Liver (tissue), 9 donors: ENCODE measurements around the gene FCGBP. TPM values are rescaled to one million over a fixed set of nuclear protein-coding genes. Genes with fewer than 3 reads are reported as not detected.

Experiments
- DNase-seq: peaks from one replicate; pipeline ENCODE4 v3.0.0-alpha.2; 2017; ENCODE audit warnings: low spot score
- H3K27ac ChIP-seq, 2 donors: one replicate each; pipeline ENCODE4 v1.7.0; 2013; ENCODE audit warnings: inconsistent platforms in 2 of 2, low read length in 2 of 2, control low read depth in 1 of 2, low read depth in 1 of 2, mild to moderate bottlenecking in 1 of 2
- H3K27me3 ChIP-seq, 4 donors: one replicate each; pipeline versions ENCODE4 v1.6.1 to v1.7.0; 2013; ENCODE audit warnings: low read length in 3 of 4, inconsistent platforms in 1 of 4, mild to moderate bottlenecking in 1 of 4, moderate library complexity in 1 of 4; ENCODE audit not compliant: control insufficient read depth in 4 of 4, insufficient read depth in 4 of 4
- H3K36me3 ChIP-seq, 4 donors: one replicate each; pipeline versions ENCODE4 v1.6.1 to v1.7.0; 2013; ENCODE audit warnings: low read length in 3 of 4, mild to moderate bottlenecking in 3 of 4, low read depth in 1 of 4, moderate library complexity in 1 of 4; ENCODE audit not compliant: control insufficient read depth in 4 of 4, insufficient read depth in 3 of 4
- H3K4me1 ChIP-seq, 4 donors: one replicate each; pipeline versions ENCODE4 v1.6.1 to v1.7.0; 2013; ENCODE audit warnings: low read length in 3 of 4, mild to moderate bottlenecking in 3 of 4, moderate library complexity in 1 of 4; ENCODE audit not compliant: control insufficient read depth in 4 of 4, insufficient read depth in 4 of 4
- H3K4me3 ChIP-seq, 3 donors: one replicate each; pipeline versions ENCODE4 v1.6.1 to v1.7.0; 2013; ENCODE audit warnings: low read length in 3 of 3, control low read depth in 1 of 3, low read depth in 1 of 3, mild to moderate bottlenecking in 1 of 3
- H3K9ac ChIP-seq, 2 donors: one replicate each; pipeline ENCODE4 v1.7.0; 2013; ENCODE audit warnings: low read length in 2 of 2, mild to moderate bottlenecking in 2 of 2, moderate library complexity in 2 of 2, control low read depth in 1 of 2, low read depth in 1 of 2
- H3K9me3 ChIP-seq, 4 donors: one replicate each; pipeline versions ENCODE4 v1.6.1 to v1.7.0; 2013; ENCODE audit warnings: low read length in 3 of 4; ENCODE audit not compliant: control insufficient read depth in 4 of 4
- ATF3 ChIP-seq: IDR thresholded peaks from 2 replicates; pipeline ENCODE4 v1.6.1; 2016; ENCODE audit warnings: antibody characterized with exemption
- CTCF ChIP-seq: fragments of 150-350 bp; IDR thresholded peaks from 2 replicates; pipeline ENCODE4 v1.5.1; 2017; ENCODE audit warnings: improper control_type of control experiment, low read depth, low read length; ENCODE audit not compliant: missing input control
- FOXA1 ChIP-seq: IDR thresholded peaks from 2 replicates; pipeline ENCODE4 v1.6.1; 2016; ENCODE audit warnings: antibody characterized with exemption
- FOXA2 ChIP-seq: IDR thresholded peaks from 2 replicates; pipeline ENCODE4 v1.6.1; 2016; ENCODE audit warnings: antibody characterized with exemption
- GABPA ChIP-seq, 2 donors: IDR thresholded peaks in 1 of 2; conservative IDR thresholded peaks in 1 of 2; 2 replicates each; pipeline ENCODE4 v1.6.1; 2016; ENCODE audit warnings: antibody characterized with exemption in 2 of 2, mild to moderate bottlenecking in 1 of 2, moderate library complexity in 1 of 2
- HNF4A ChIP-seq, 2 donors: conservative IDR thresholded peaks; 2 replicates each; pipeline ENCODE4 v1.6.1; 2016; ENCODE audit warnings: antibody characterized with exemption in 2 of 2, mild to moderate bottlenecking in 2 of 2
- HNF4G ChIP-seq: IDR thresholded peaks from 2 replicates; pipeline ENCODE4 v1.6.1; 2016; ENCODE audit warnings: antibody characterized with exemption
- JUND ChIP-seq, 2 donors: IDR thresholded peaks; 2 replicates each; pipeline ENCODE4 v1.6.1; 2016; ENCODE audit warnings: antibody characterized with exemption in 2 of 2
- MAX ChIP-seq: IDR thresholded peaks from 2 replicates; pipeline ENCODE4 v1.6.1; 2016; ENCODE audit warnings: antibody characterized with exemption
- RXRA ChIP-seq, 2 donors: IDR thresholded peaks; 2 replicates each; pipeline ENCODE4 v1.6.1; 2017 to 2018; ENCODE audit warnings: antibody characterized with exemption in 2 of 2, mild to moderate bottlenecking in 1 of 2
- SP1 ChIP-seq: IDR thresholded peaks from 2 replicates; pipeline ENCODE4 v1.6.1; 2018; ENCODE audit warnings: antibody characterized with exemption, mild to moderate bottlenecking
- TAF1 ChIP-seq: conservative IDR thresholded peaks from 2 replicates; pipeline ENCODE4 v1.6.1; 2016; ENCODE audit warnings: antibody characterized with exemption, mild to moderate bottlenecking
- YY1 ChIP-seq: IDR thresholded peaks from 2 replicates; pipeline ENCODE4 v1.6.1; 2016; ENCODE audit warnings: antibody characterized with exemption, mild to moderate bottlenecking
- ZBTB33 ChIP-seq: IDR thresholded peaks from 2 replicates; pipeline ENCODE4 v1.6.1; 2016; ENCODE audit warnings: antibody characterized with exemption
- WGBS: extraction: QIAGEN DNeasy Blood & Tissue Kit; methylation state at CpG from one replicate; pipeline ENCODE4 v1.1.7; 2013; 5-methylcytosine and 5-hydroxymethylcytosine counted together
- polyA plus RNA-seq, 2 donors: library from polyadenylated mRNA; stranded (reverse) in 1 of 2; unstranded in 1 of 2; fragments of 200-250 nt in 1 of 2; fragments of >200 nt in 1 of 2; fragmentation: Nextera tagmentation in 1 of 2; extraction: Ambion mirVana in 1 of 2; gene quantifications; one replicate each; pipeline versions ENCODE4 v1.2.1 to v1.2.3, GENCODE V29; 2013 to 2015
- total RNA-seq, 2 donors: library from RNA; depleted of rRNA; stranded (reverse); fragments of >200 nt; gene quantifications; one replicate each; pipeline ENCODE4 v1.2.3, GENCODE V29; 2014
- donor health status: healthy.
- donor health status: healthy.
- donor health status: healthy.
- donor health status: healthy.
- donor health status: healthy.

Gene FCGBP
- total and polyA plus RNA-seq, 4 donors = 0.08 to 32.9 (median 0.95) TPM

GRCh38 chr19:39923862-39924261, 10.6 kb downstream of the FCGBP start:
- H3K27ac ChIP-seq = no peak overlapping the region
- H3K27me3 ChIP-seq = no peaks in the 10 kb centered on the region
- no peaks in the 10 kb centered on the region for H3K36me3 ChIP-seq
- no peak for DNase-seq
- peaks cover 0 to 3% (median 0%) of the 10 kb centered on the region in 4 donors for H3K9me3 ChIP-seq
- no peak for TF ChIP-seq ZBTB33
- H3K4me3 ChIP-seq = no peak overlapping the region
- no peak overlapping the region for H3K9ac ChIP-seq
- no peaks in the 10 kb centered on the region for H3K4me1 ChIP-seq
- WGBS = 83% methylated on average over 4 of the region's 4 CpGs

- TF ChIP-seq JUND (IDR thresholded peaks at IDR 0.05) (no peak), ATF3 (no peak), HNF4G (no peak), SP1 (no peak), GABPA (IDR thresholded peaks at IDR 0.05 in 1 of 2, conservative IDR thresholded peaks at IDR 0.05 in 1 of 2) (no peak), FOXA2 (no peak), FOXA1 (no peak), HNF4A (conservative IDR thresholded peaks at IDR 0.05) (no peak), YY1 (no peak), RXRA (IDR thresholded peaks at IDR 0.05) (no peak), CTCF (no peak), MAX (no peak), TAF1 (no peak), ZBTB33 (no peak)
- Histone ChIP-seq H3K27me3 (no peaks in the 10 kb centered on the region), H3K9ac (no peak overlapping the region), H3K4me1 (no peaks in the 10 kb centered on the region), H3K4me3 (no peak overlapping the region), H3K36me3 (no peaks in the 10 kb centered on the region), H3K27ac (no peak overlapping the region), H3K9me3 (peaks cover 0 to 3% (median 0%) of the 10 kb centered on the region in 4 donors)
- WGBS = 92% methylated on average over 6 of the region's 6 CpGs
- DNase-seq = no peak
Measured at GRCh38 chr19:39919976-39920375, 14.5 kb downstream of the FCGBP start.
